Retina (tissue), 1 donor: ENCODE results near the gene DTD1.

ENCODE experiments used
- DNase-seq: peaks from one replicate; pipeline ENCODE4 v3.0.0-alpha.2; 2016

Gene DTD1

DNA sequence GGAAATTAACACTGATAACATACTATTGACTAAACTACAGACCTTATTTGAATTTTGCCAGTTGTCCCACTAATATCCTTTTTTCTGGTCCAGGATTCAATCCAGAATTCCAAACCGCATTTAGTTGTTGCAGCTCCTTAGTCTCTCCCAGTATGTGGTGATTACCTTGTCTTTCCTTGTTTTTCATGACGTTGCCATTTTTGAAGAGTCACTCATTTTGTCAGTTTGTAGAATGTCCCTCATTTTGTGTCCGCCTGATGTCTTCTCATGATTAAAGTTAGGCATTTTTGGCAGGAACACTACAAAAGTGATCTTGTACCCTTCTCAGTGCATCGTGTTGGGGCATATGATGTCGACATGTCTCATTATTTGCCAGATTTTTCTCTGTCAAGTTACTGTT, 33.1 kb downstream of the DTD1 start:
- DNase-seq: no peak

DNA sequence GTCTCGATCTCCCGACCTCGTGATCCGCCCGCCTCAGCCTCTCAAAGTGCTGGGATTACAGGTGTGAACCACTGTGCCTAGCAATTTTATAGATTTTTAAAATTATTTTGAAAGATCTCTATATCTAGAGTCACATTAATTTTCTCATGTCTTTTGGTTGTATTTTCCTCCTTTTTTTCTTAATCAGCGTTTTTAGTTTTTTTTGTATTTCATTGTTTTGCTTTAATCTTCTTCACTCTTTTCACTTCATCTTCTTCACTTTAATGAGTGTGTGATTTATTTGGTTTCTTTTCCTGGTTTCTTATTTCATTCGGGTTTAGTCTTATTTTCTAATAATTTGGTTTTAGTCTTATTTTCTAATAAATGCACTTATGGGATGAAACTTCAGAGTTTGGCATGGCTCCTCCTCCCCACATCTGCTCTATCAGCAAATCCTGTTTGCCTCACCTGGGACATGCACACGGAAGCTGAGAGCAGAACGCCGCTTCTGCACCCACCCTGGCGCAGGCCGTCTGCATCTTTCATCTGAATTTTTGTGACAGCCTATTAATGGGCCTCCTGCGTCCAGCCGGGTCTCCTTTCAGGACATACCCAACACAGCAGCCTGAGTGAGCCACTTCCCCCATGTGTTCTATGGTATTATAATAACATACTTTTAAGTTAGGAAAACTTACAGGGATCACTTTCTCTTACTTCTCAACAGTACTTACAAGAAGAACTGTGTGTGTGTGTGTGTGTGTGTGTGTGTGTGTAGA, 35.5 kb downstream of the DTD1 start:
- DNase-seq: peak; percentile 76

DNA sequence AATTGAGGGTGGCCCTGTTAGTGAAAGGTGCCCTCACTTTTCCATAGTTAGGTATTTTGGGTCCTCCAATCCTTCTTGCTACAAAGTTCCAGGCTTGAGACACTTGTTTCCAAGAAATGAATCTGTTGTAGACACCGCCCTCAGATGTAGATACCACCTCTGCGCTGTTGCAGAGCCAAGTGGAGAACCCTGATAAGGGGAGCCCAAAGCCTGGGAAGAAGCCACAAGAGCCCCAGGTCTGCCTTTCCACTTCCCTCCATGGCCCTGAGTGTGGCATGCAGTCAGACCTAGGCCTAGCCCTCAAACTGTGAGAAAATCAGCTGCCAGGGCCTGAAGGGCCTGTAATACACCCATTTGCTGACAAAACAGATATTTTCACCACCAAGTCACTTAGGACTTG, 37.1 kb downstream of the DTD1 start:
- no peak for DNase-seq

DNA sequence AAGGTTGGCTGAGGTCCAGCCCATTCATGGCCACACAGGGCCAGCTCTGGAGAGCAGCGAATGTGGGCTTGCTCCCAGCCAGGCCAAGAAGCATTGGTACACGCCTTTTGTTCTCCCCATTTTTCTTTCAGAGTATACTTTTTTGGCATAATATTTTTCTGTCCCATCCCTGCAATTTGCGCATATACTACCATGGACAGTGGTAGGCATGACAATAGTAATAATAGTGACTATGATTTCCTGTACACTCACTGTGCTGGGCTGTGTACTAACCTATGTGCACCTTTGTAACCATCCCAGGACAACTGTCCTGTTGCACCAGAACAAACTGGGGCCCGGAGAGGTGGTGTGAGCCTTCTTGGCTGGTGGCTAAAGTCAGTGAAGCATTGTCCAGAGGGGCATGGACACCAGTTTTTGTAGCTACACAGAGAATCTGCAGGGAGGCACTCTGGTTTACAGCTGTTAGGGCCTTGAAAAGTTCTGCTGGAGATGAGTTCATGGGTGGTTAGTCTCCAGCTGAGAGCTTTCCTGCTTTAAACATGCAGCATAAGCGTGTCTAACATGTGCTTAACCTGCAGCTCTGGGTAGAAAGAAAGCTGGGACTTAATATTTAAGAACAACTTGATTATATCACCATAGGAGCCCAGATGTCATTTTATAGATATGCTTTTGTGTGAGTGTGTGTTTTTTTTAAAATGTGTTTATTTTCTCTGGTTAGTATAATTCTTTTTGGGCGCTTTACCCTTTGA, 38.2 kb downstream of the DTD1 start:
- DNase-seq: no peak

DNA sequence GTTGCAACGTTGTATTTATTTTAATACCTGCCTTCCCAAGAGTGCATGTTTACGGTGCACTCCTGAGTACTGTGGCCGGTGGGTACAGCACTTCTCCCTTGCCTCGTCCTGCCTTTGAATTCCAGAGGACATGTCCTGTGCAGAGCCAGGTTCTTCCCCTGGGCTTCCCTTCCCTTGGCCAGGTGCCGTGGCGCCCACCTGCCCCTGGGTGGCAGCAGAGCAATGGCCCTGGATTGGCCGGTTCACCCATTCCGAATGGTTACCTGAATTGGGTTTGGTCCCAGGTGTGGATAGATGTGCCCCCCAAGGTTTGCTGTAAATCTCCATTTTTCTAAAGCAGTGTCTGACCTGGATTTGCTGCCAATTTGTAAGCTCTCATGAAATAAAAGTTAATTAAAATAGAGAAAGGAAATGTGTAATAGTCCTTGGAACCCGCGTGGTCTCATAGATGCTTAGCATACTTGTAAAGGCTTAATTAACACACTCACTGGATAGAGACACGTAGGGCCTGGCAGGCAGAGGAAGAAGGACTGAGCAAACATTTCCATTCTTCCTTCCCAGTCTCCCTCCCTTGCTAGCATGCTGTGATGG, 40.6 kb downstream of the DTD1 start:
- DNase-seq: no peak

DNA sequence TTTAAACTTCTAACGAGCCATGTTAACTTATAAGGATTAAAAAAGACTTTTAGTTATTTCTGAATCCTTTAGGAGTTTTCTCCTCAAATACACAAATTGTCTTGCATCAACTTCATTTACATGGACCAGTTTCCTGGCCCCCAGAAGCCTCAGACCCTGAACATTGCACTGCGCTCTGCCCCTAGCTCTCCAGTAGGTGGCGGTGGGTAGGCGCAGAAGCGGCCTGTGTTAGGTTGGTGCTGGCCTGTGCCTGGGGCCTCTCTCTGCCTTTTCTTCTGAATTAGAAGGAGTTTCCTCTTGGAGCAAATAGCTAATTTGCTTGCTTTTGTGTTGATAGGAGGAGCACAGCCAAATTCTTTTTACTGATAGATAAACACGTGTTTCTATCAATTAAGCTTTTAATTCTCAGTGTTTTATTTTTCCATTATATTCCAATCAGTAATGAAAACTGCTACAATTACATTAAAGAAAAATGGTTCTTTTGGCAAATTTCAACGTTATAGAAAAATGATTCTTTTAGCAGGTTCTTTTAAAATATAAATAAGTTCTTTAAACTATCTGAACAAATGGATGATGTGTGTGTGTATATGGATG, 44.4 kb downstream of the DTD1 start:
- DNase-seq: peak; percentile 74

DNA sequence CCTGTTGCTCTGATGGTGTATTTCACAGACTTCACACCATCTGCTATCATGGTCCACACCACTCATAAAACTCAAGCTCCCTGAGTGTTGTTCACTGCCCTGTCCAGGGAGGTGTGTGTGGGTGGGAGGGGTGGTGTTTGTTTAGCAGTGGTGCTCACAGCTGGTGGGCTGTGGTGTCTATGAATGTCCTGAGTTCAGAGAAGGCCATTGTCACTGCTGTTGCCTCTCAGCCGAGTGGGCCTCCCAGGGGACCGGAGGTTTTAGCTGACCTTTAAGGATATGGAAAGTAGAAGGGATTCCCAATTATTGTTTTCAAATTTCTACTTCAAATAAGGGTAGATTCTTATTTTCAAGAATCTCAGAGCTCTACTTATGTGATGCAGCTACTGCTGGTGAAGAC, 45.6 kb downstream of the DTD1 start:
- no peak for DNase-seq

DNA sequence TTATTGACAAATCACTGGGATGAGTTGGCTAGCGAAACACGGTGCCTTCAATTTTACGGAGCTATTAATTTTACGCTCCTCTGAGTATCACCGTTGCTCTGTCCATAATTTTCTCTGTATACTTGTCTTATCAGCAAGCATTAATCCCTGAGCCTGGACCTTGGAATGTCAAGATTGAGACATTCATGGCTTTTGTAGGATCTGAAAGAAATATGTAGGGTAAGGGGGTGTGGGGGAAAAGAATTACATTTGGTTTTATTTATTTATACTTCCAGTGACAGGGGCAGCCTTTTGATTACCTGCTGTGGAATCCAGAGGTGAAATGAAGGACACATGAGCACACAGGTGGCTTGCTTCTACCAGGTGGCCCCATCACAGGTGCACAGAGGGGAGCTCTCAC, 46.6 kb downstream of the DTD1 start:
- no peak for DNase-seq

DNA sequence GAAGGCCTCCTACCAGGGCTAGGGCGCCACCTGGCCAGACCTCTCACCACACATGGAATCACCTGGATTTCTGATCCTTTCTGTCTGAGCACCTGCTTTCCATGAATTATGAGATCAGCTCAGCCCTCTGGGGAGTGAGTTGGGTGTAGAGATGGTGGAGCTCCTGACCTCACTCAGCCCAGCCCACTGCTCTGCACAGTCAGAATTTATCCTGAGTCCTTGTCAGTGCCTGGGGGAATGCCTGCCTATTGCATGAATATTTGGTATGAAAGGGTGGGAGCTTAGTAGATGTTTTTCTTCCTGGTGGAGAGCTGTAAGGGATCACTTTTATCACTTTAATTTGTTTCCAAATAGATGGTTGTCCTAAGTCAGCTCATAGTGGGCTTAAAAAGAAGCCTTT, 47.5 kb downstream of the DTD1 start:
- DNase-seq: no peak

DNA sequence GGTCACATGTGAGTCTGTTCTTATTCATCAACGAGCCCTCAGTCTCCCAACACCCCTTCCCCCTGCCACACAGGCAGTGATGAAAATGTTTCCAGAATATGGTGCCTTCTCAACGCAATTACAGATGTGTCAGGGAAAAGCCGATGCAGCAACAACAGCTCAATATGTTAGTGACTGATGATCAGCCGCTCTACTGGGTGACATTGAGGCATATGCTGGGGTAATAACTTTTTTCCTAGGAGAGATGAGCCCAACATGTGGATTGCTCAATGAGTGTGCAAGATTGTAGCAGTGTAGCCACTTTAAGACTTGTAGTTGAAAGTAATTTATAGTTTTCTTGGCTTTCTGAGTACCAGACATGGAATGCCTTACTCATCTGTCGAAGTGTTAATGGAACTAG, 49.4 kb downstream of the DTD1 start:
- no peak for DNase-seq

DNA sequence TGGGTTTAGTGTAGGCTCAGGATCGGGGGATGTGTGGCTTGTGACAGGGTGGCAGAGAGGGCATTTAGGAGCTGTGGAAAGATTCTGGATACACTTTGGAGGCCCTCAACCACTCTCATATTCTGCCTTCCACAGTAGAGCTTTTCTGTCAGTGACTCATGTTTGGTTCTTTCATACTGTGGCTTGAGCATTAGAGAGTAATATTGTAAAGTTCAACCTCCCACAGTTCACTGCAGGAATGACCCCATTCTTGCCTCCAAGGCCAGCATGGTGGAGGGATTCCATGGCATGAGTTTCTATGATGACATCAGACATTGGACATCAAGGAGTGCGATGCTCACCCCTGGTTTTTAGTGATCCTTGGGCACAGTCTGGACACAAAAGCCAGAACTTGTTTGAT, 50.9 kb downstream of the DTD1 start:
- DNase-seq: no peak

DNA sequence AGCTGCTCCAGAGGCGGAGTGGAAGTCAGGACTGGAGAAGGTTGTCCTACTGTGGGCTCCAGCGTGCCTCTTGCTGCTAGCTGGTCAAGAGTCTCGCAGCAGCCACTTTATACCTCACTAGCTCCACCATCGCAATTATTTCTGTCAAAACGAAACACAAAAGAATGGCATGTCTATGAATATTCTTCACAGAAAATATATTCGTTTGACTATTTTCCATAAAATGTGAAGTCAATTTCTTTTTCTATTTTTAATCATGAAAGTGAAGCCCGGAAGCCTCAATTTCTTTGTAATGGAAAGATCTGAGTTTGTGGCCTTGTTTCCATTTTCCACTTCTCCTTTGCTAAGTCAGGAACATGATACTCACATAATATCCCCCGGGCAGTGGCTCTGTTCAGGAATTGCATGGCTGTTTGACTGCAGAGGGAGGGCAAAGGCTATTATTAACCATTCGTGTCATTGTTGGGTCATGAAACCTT, 51.7 kb downstream of the DTD1 start:
- DNase-seq: no peak

DNA sequence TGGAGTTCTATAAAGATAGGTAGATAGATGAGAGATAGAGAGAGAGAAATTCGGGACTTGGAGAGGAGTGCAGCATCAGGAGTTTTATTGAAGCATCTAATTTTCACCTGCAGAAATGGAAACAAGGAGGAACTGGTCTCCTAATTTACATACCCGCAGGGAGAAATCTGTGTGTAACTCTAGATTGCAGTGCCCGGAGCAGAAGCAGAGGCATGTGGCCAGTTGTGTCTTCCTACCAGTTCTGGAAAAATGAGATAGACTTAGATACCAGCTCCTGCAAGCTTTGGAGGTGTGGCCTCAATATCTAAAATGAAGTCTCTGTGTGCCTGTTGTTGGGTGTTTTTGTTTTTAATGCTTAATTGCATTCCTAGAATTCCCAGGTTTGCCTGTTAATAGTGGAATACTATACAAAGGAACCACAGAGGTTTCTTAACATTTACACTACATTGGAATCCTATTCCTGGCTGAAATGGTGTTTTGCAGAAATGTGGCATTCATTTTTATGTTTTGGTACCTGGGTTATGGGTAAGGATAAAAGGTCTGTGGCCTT, 57.4 kb downstream of the DTD1 start:
- no peak for DNase-seq

DNA sequence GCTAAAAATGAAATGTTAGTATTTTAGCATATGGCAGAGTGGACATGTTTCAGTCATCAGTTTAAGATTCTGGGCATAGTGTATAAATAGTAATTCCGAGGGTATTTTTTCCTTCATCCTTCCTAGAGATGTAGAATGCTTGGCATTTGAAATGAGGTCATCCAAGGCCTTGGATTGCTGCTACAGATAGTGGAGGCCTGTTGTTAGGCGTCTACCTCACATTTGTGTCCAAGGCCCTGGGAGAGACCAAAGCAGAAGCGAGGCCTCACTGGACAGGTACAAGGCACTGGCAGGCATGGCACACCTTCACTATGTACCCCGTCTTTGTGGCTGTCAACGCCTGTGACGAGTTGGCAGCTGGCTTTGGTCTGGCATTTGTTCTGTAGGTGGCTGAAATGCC, 58.0 kb downstream of the DTD1 start:
- no peak for DNase-seq

DNA sequence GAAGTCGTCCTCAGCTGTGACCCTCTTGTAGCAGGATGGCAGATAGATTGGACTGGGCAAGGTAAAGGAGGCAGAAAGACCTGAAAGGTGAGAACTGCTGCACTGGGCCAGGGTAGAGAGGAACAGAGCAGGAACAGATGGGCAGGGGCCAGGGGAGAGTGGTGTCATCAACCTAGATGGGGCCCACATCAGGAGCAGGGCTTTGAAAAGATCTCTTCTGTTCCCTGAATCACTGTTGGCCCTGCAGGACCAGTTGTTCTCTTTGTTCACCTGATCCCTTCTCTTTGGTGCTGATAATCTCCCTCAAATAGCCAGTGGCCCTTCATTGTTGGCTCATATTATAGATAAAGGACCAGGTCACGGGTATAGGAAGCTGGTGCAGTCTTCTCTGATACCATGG, 59.9 kb downstream of the DTD1 start:
- DNase-seq: no peak

DNA sequence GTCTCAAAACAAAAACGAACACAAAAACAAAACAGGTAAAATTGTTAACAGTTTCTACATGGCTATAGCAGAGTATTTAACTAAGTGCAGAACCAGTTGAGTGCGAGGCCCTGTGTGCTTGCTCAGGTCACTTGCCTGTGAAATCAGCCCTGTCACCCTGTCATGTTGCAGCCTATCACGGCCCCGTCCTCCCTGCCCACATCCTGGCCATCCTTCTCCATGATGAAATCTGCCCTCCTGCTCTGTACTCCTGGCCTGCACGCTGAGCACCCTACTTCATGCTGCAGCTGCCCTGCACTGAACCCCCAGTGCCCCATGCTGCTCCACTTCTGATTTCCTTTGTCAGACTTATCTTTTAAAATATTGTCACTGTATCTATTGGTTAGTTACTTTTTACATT, 62.4 kb downstream of the DTD1 start:
- DNase-seq: no peak

DNA sequence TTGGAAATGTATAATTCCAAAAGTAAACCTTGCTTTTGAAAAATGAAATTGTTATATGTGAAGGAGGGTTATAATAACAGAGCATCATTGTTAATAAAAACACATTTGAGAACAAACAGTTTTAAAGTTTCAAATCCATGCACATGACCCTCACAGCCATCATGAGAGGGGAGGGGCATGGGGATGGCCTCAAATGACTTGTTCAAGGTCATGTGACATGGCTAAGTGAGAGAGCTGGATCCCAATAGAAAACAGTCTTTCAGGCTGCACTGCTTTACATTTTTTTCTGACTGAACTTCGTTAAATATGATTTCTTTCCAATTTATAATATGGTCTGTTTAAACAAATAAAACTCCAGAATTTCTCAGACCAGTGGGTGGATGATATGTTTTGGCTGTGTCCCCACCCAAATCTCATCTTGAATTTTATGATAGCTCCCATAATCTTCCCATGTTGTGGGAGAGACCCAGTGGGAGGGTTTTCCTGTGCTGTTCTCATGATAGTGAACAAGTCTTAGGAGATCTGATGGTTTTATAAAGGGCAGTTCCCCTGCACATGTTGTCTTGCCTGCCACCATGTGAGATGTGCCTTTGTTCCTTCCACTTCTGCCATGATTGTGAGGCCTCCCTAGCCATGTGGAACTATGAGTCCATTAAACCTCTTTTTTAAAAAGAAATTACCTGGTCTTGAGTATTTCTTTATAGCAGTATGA, 66.0 kb downstream of the DTD1 start:
- no peak for DNase-seq

DNA sequence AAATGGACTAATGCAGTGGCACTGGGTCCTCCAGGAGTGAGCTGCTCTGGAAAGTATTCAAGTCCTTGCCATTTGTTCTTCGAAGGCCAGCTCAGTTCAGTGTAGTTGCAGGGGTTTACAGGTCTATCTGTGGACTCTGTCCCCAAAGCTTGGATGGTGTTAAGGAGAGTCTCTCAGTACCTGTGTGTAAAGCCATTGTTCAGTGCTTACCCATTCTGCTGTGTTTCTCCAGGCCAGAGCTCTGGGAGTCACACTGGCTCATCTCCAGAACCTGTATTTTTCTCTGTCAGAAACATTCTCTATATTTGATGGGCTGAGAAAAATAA, 66.6 kb downstream of the DTD1 start:
- no peak for DNase-seq

DNA sequence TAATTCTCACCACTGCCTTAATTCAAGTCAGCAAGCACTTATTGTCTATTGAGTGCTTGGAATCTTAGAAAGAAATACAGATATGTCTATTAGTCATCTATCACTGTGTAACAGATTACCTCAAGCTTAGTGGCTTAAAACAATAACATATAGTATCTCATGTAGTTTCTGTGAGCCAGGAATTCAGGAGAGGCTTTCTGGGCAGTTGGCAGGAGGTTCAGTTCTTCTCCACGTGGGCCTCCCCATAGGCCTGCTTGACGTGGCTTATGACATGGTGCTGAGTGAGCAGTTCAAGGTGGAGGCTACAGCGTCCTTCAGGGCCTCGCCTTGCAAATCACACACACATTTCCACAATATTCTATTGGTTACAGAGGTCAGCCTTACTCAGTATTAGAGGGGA, 69.7 kb downstream of the DTD1 start:
- DNase-seq: no peak

DNA sequence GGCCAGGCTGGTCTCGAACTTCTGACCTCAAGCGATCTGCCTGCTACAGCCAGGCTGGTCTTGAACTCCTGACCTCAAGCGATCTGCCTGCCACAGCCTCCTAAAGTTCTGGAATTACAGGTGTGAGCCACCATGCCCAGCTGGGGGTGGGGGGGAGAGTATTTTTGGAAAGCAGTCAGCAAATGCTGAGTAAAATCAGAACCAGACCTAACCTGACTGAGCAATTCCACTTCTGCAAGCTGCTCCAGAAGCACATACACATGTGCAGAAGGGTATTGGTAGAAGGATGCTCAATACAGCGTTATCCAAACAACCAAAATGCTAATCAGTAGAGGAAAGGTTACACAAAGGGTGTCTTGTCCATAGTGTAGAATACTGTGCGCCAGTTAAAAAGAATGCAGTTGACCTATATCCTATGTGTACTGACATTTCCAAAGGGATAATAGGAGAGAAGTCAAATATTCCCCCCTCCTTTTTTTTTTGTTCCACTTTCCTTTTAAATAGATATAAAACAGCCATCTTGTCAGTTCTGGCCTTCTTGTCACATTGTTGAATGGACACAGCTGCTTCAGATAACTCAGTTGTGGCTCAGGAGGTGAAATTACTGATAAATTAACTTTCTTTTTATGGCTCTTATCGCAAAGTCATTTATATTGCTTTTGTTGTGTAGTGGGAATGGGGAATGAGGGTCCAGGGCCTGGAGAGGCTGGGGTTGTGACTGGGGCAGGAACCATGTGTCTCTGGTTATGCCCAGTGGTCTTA, 74.6 kb downstream of the DTD1 start:
- DNase-seq: no peak

DNA sequence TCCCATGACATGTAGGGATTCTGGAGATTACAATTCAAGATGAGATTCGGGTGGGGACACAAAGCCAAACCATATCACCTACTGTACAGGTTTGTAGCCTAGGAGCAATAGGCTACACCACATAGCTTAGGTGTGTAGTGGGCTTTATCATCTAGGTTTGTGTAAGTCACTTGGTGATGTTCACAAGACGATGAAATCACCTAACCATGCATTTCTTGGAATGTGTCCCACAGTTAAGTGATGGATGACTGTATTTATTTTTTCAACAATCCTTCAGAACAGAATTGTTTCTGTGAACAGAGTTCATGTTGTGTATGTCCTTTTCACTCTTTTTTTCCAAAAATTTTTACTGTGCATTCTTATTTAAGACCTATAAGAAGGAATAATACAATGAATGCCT, 76.1 kb downstream of the DTD1 start:
- DNase-seq: no peak

DNA sequence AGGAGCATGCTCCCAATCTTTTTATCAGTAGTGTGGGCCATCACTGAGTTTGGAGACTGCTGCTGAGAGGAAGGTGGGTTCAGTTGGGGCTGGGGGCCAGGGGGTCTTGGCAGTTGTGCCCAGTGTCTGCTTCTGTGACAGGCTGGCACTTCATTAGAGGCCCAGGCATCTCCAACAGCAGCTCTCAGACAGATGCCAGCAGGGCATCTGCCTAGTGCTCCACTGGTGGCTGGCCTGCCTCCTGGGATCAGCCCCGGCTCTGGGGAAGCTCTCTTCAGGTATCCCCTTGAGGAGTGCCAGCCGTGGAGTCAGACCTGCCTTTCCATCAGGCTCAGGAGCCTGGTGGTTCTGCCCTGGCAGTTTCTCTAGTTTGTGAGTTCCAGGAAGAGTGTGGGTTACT, 77.3 kb downstream of the DTD1 start:
- no peak for DNase-seq
